ENCODE data around the gene FNIP2. TPM values are rescaled to one million over a fixed set of nuclear protein-coding genes. Genes with fewer than 3 reads are reported as not detected.
A peak's percentile ranks its signal among the peaks of the same experiment; 100 is the strongest.

FNIP2 gene
- total RNA-seq, 1 donor from 2014 or later: 30.5 TPM

GRCh38 chr4:158836828-158837449, 68.1 kb downstream of the FNIP2 start:
- Mint-ChIP-seq H3K4me3 (no peak overlapping the region), H3K4me1 (peaks cover 10% of the 10 kb centered on the region), H3K9me3 (no peaks in the 10 kb centered on the region), H3K27ac (ENCODE audit: unreplicated experiment) (peak overlapping the region; percentile 30), H3K36me3 (ENCODE audit: low read depth) (peaks cover 14% of the 10 kb centered on the region), H3K27me3 (ENCODE audit: low read depth) (no peaks in the 10 kb centered on the region)
- no peak for DNase-seq (ENCODE audit: low read depth, low spot score)
- no peak for TF ChIP-seq CTCF (conservative IDR thresholded peaks at IDR 0.05)

GRCh38 chr4:158837527-158838141, 68.8 kb downstream of the FNIP2 start:
- Mint-ChIP-seq H3K9me3 (no peaks in the 10 kb centered on the region), H3K27me3 (ENCODE audit: low read depth) (no peaks in the 10 kb centered on the region), H3K36me3 (ENCODE audit: low read depth) (peaks cover 14% of the 10 kb centered on the region), H3K4me3 (no peak overlapping the region), H3K4me1 (peaks cover 10% of the 10 kb centered on the region), H3K27ac (ENCODE audit: unreplicated experiment) (no peak overlapping the region)
- DNase-seq (ENCODE audit: low read depth, low spot score): no peak
- no peak for TF ChIP-seq CTCF (conservative IDR thresholded peaks at IDR 0.05)

GRCh38 chr4:158840131-158840530, 71.3 kb downstream of the FNIP2 start:
- Mint-ChIP-seq H3K4me3 (no peak overlapping the region), H3K36me3 (ENCODE audit: low read depth) (peaks cover 9% of the 10 kb centered on the region), H3K4me1 (peaks cover 10% of the 10 kb centered on the region), H3K27me3 (ENCODE audit: low read depth) (no peaks in the 10 kb centered on the region), H3K9me3 (no peaks in the 10 kb centered on the region), H3K27ac (ENCODE audit: unreplicated experiment) (no peak overlapping the region)
- no peak for TF ChIP-seq CTCF (conservative IDR thresholded peaks at IDR 0.05)
- no peak for DNase-seq (ENCODE audit: low read depth, low spot score)

GRCh38 chr4:158841540-158841939, 72.7 kb downstream of the FNIP2 start:
- H3K27me3 Mint-ChIP-seq (ENCODE audit: low read depth): no peaks in the 10 kb centered on the region
- no peak overlapping the region for H3K27ac Mint-ChIP-seq (ENCODE audit: unreplicated experiment)
- DNase-seq (ENCODE audit: low read depth, low spot score): no peak
- peaks cover 7% of the 10 kb centered on the region for H3K36me3 Mint-ChIP-seq (ENCODE audit: low read depth)
- peaks cover 10% of the 10 kb centered on the region for H3K4me1 Mint-ChIP-seq
- TF ChIP-seq CTCF (conservative IDR thresholded peaks at IDR 0.05): no peak
- H3K4me3 Mint-ChIP-seq: no peak overlapping the region
- no peaks in the 10 kb centered on the region for H3K9me3 Mint-ChIP-seq

- DNase-seq (ENCODE audit: low read depth, low spot score): no peak
- H3K27ac Mint-ChIP-seq (ENCODE audit: unreplicated experiment): no peak overlapping the region
- no peak overlapping the region for H3K4me3 Mint-ChIP-seq
- H3K4me1 Mint-ChIP-seq: peaks cover 10% of the 10 kb centered on the region
- H3K36me3 Mint-ChIP-seq (ENCODE audit: low read depth): peaks cover 2% of the 10 kb centered on the region
- TF ChIP-seq CTCF (conservative IDR thresholded peaks at IDR 0.05): no peak
- no peaks in the 10 kb centered on the region for H3K9me3 Mint-ChIP-seq
- no peaks in the 10 kb centered on the region for H3K27me3 Mint-ChIP-seq (ENCODE audit: low read depth)
These were observed 76.7 kb downstream of the FNIP2 start for GRCh38 chr4:158845311-158846041.
